H1 (cell line): ENCODE results near the gene RFX2. TPM values are rescaled to one million over a fixed set of nuclear protein-coding genes. Genes with fewer than 3 reads are reported as not detected.

Source experiments
- CTCF ChIA-PET: fragments of 300-600 bp; sonication (Branson Sonifier 250); formaldehyde crosslinking; loops from one replicate; lab custom pipeline; 2021; ENCODE audit not compliant: partially characterized antibody; lab: Charles Lee
- POLR2A ChIA-PET: fragments of 300-600 bp; sonication (Branson Sonifier 250); formaldehyde crosslinking; loops from one replicate; lab custom pipeline; 2021; ENCODE audit warnings: inconsistent platforms; ENCODE audit not compliant: partially characterized antibody; lab: Charles Lee
- DNase-seq, 2 experiments: peaks; one replicate each; pipeline versions ENCODE4 v3.0.0 to v3.0.0-alpha.2; 2010 to 2022; ENCODE audit warnings: low spot score in 2 of 2, low read depth in 1 of 2, mixed read lengths in 1 of 2
- FAIRE-seq: peaks from 2 replicates; lab custom pipeline; 2011; peaks lifted over from hg19 to GRCh38; lab: Jason Lieb, UNC
- H2AFZ ChIP-seq: 2 replicates; pipeline ENCODE4 v1.8.1; 2012; ENCODE audit warnings: low read length, inconsistent platforms
- H2AK5ac ChIP-seq: 2 replicates; pipeline ENCODE4 v1.6.1; 2013; ENCODE audit warnings: low read depth, low read length
- H2BK120ac ChIP-seq: replicated peaks from 2 replicates; pipeline ENCODE3; 2013; ENCODE audit warnings: low read depth, low read length, inconsistent platforms
- H2BK12ac ChIP-seq: 2 replicates; pipeline ENCODE4 v1.6.1; 2013; ENCODE audit warnings: low read depth, low read length
- H2BK15ac ChIP-seq: 2 replicates; pipeline ENCODE4 v1.6.1; 2013; ENCODE audit warnings: low read length
- H2BK20ac ChIP-seq: 2 replicates; pipeline ENCODE4 v1.6.1; 2013; ENCODE audit warnings: low read length
- H2BK5ac ChIP-seq: 2 replicates; pipeline ENCODE4 v1.6.1; 2013; ENCODE audit warnings: low read depth, low read length
- H3K14ac ChIP-seq: 2 replicates; pipeline ENCODE4 v1.6.1; 2013; ENCODE audit warnings: inconsistent platforms; ENCODE audit not compliant: insufficient read length
- H3K18ac ChIP-seq: 2 replicates; pipeline ENCODE4 v1.6.1; 2013; ENCODE audit warnings: low read length; ENCODE audit errors: extremely low read depth
- H3K23ac ChIP-seq: 2 replicates; pipeline ENCODE4 v1.6.1; 2013; ENCODE audit warnings: inconsistent platforms; ENCODE audit not compliant: insufficient read length
- H3K23me2 ChIP-seq: 2 replicates; pipeline ENCODE4 v1.6.1; 2013; ENCODE audit warnings: low read depth, low read length
- H3K27ac ChIP-seq: 2 replicates; pipeline ENCODE4 v1.6.1; 2011; ENCODE audit warnings: low read depth, low read length, inconsistent platforms
- H3K27me3 ChIP-seq, 4 experiments: replicated peaks in 1 of 4; 1 replicate in 1 of 4; 2 replicates in 3 of 4; pipeline versions ENCODE4 v1.6.1 to v1.8.1; 2011 to 2013; ENCODE audit warnings: low read length in 3 of 4, mild to moderate bottlenecking in 3 of 4, inconsistent platforms in 2 of 4, mixed read lengths in 2 of 4, moderate library complexity in 1 of 4; ENCODE audit not compliant: control insufficient read depth in 3 of 4, insufficient read depth in 3 of 4; ENCODE audit errors: extremely low read depth in 1 of 4
- H3K36me3 ChIP-seq, 4 experiments: 2 replicates each; pipeline versions ENCODE4 v1.6.1 to v1.8.1; 2011 to 2013; ENCODE audit warnings: mild to moderate bottlenecking in 4 of 4, low read length in 3 of 4, moderate library complexity in 2 of 4, control low read depth in 1 of 4, inconsistent platforms in 1 of 4; ENCODE audit not compliant: insufficient read depth in 4 of 4, control insufficient read depth in 2 of 4
- H3K4ac ChIP-seq: replicated peaks from 2 replicates; pipeline ENCODE3; 2013; ENCODE audit warnings: low read length, low read depth, mixed read lengths, inconsistent platforms; ENCODE audit not compliant: insufficient read length
- H3K4me1 ChIP-seq, 4 experiments: replicated peaks in 1 of 4; 1 replicate in 1 of 4; 2 replicates in 3 of 4; pipeline versions ENCODE4 v1.6.1 to v1.8.1; 2011 to 2013; ENCODE audit warnings: low read length in 3 of 4, inconsistent platforms in 2 of 4, mixed read lengths in 1 of 4; ENCODE audit not compliant: insufficient read depth in 4 of 4, control insufficient read depth in 3 of 4
- H3K4me2 ChIP-seq, 2 experiments: 2 replicates each; pipeline versions ENCODE4 v1.6.1 to v1.8.1; 2011 to 2013; ENCODE audit warnings: low read depth in 2 of 2, low read length in 2 of 2, control low read depth in 1 of 2, inconsistent platforms in 1 of 2, mild to moderate bottlenecking in 1 of 2; ENCODE audit not compliant: insufficient read depth in 1 of 2
- H3K4me3 ChIP-seq, 4 experiments: fragments of 200-600, 300-600 bp in 1 of 4; sonication (generic), shearing (Covaris generic), sonication (Bioruptor Twin) in 1 of 4; 2 replicates each; pipeline versions ENCODE4 v1.5.1 to v1.8.1; 2011 to 2016; ENCODE audit warnings: low read length in 4 of 4, low read depth in 3 of 4, control low read depth in 2 of 4, inconsistent platforms in 2 of 4, mild to moderate bottlenecking in 2 of 4, mixed read lengths in 1 of 4, moderate library complexity in 1 of 4; ENCODE audit not compliant: insufficient read depth in 2 of 4; ENCODE audit errors: extremely low read depth in 1 of 4
- H3K56ac ChIP-seq: replicated peaks from 2 replicates; pipeline ENCODE3; 2013; ENCODE audit warnings: low read depth, mild to moderate bottlenecking, mixed read lengths, low read length, inconsistent platforms; ENCODE audit not compliant: insufficient read length
- H3K79me1 ChIP-seq: 2 replicates; pipeline ENCODE4 v1.6.1; 2013; ENCODE audit warnings: low read depth, low read length, control low read depth
- H3K79me2 ChIP-seq, 2 experiments: 2 replicates each; pipeline versions ENCODE4 v1.6.1 to v1.8.1; 2012 to 2013; ENCODE audit warnings: low read length in 2 of 2, mild to moderate bottlenecking in 2 of 2, inconsistent platforms in 1 of 2; ENCODE audit not compliant: insufficient read depth in 2 of 2, control insufficient read depth in 1 of 2
- H3K9ac ChIP-seq, 4 experiments: replicated peaks in 1 of 4; 1 replicate in 1 of 4; 2 replicates in 3 of 4; pipeline versions ENCODE4 v1.6.1 to v1.8.1; 2011 to 2013; ENCODE audit warnings: low read depth in 3 of 4, low read length in 3 of 4, control low read depth in 2 of 4, mild to moderate bottlenecking in 2 of 4, moderate library complexity in 2 of 4, inconsistent platforms in 1 of 4; ENCODE audit errors: extremely low read depth in 1 of 4
- H3K9me3 ChIP-seq, 2 experiments: 2 replicates each; pipeline versions ENCODE4 v1.6.1 to v1.8.1; 2012 to 2013; ENCODE audit warnings: mild to moderate bottlenecking in 2 of 2, moderate library complexity in 2 of 2, control low read depth in 1 of 2, inconsistent platforms in 1 of 2, low read depth in 1 of 2, low read length in 1 of 2, mixed read lengths in 1 of 2; ENCODE audit not compliant: insufficient read depth in 2 of 2
- H4K20me1 ChIP-seq, 2 experiments: replicated peaks in 1 of 2; 2 replicates each; pipeline versions ENCODE3 to v1.8.1; 2011 to 2013; ENCODE audit warnings: inconsistent platforms in 2 of 2, low read length in 2 of 2, mild to moderate bottlenecking in 1 of 2; ENCODE audit not compliant: insufficient read depth in 2 of 2, control insufficient read depth in 1 of 2
- H4K5ac ChIP-seq: 2 replicates; pipeline ENCODE4 v1.6.1; 2013; ENCODE audit warnings: low read length, low read depth, mixed read lengths, inconsistent platforms; ENCODE audit not compliant: insufficient read length
- H4K8ac ChIP-seq: 2 replicates; pipeline ENCODE4 v1.8.0; 2013; ENCODE audit warnings: mild to moderate bottlenecking, moderate library complexity, low read length, inconsistent platforms; ENCODE audit not compliant: insufficient read depth; ENCODE audit errors: extremely low read depth
- H4K91ac ChIP-seq: replicated peaks from 2 replicates; pipeline ENCODE3; 2013; ENCODE audit warnings: low read length, mixed read lengths, inconsistent platforms; ENCODE audit not compliant: insufficient read length
- CHD2 ChIP-seq: IDR thresholded peaks from 2 replicates; pipeline ENCODE4 v1.6.1; 2012; ENCODE audit warnings: low read length, improper control_type of control experiment
- CTCF ChIP-seq, 3 experiments: IDR thresholded peaks; 1 replicate in 2 of 3; 2 replicates in 1 of 3; pipeline versions ENCODE4 v1.5.1 to v1.6.1; 2011; ENCODE audit warnings: low read length in 3 of 3, mild to moderate bottlenecking in 3 of 3, inconsistent platforms in 2 of 3, low read depth in 1 of 3, moderate library complexity in 1 of 3; ENCODE audit not compliant: insufficient read depth in 1 of 3; ENCODE audit errors: control extremely low read depth in 1 of 3
- E2F6 ChIP-seq: IDR thresholded peaks from 2 replicates; pipeline ENCODE4 v1.6.1; 2012; ENCODE audit warnings: inconsistent platforms
- EGR1 ChIP-seq: IDR thresholded peaks from 2 replicates; pipeline ENCODE4 v1.6.1; 2011; ENCODE audit warnings: low read depth, low read length, borderline replicate concordance
- NRF1 ChIP-seq: IDR thresholded peaks from 2 replicates; pipeline ENCODE4 v1.6.1; 2011; ENCODE audit warnings: mild to moderate bottlenecking, low read depth, low read length, improper control_type of control experiment
- RAD21 ChIP-seq, 2 experiments: IDR thresholded peaks in 1 of 2; conservative IDR thresholded peaks in 1 of 2; 2 replicates each; pipeline ENCODE4 v1.6.1; 2011; ENCODE audit warnings: low read depth in 2 of 2, low read length in 2 of 2, improper control_type of control experiment in 1 of 2, inconsistent platforms in 1 of 2, mild to moderate bottlenecking in 1 of 2, moderate library complexity in 1 of 2
- SIN3A ChIP-seq, 2 experiments: IDR thresholded peaks in 1 of 2; conservative IDR thresholded peaks in 1 of 2; 2 replicates each; pipeline ENCODE4 v1.6.1; 2011 to 2012; ENCODE audit warnings: low read length in 2 of 2, improper control_type of control experiment in 1 of 2, low read depth in 1 of 2, mild to moderate bottlenecking in 1 of 2
- WGBS, 2 experiments: shearing (Covaris generic) in 1 of 2; methylation state at CpG; one replicate each; pipeline versions ENCODE4 v1.1.6 to v1.1.7; 2013 to 2015; ENCODE audit warnings: low lambda C conversion rate in 2 of 2, mixed read lengths in 2 of 2, inconsistent platforms in 1 of 2, low coverage in 1 of 2, missing lambda C conversion rate in 1 of 2; ENCODE audit not compliant: insufficient replicate concordance in 2 of 2, insufficient coverage in 1 of 2, insufficient read length in 1 of 2; ENCODE audit errors: extremely low coverage in 1 of 2, missing lambda C conversion rate in 1 of 2; 5-methylcytosine and 5-hydroxymethylcytosine counted together
- polyA plus RNA-seq, 7 experiments: library from polyadenylated mRNA; depleted of rRNA in 3 of 7; stranded (reverse) in 5 of 7; unstranded in 2 of 7; fragments of >200 nt in 5 of 7; fragments of 200-250 nt in 2 of 7; gene quantifications; 1 replicate in 5 of 7; 2 replicates in 1 of 7; 4 replicates in 1 of 7; pipeline versions ENCODE4 v1.2.1 to v1.2.3, GENCODE V29; 2011 to 2013; ENCODE audit warnings: missing spikeins in 2 of 7, mixed read lengths in 2 of 7
- total RNA-seq: library from RNA; stranded (reverse); fragmentation: NEBNext Ultra II Directional; extraction: Animal tissue kit (Norgen Biotek cat#: 25700); gene quantifications from 2 replicates; pipeline ENCODE4 v1.2.1, GENCODE V29; 2021

RFX2 gene
- total and polyA plus RNA-seq, 2 of the 8 experiments (the other 6 are each of a cell fraction or from before 2014, with no cell fraction given) = 4.8 to 5.3 TPM

DNA sequence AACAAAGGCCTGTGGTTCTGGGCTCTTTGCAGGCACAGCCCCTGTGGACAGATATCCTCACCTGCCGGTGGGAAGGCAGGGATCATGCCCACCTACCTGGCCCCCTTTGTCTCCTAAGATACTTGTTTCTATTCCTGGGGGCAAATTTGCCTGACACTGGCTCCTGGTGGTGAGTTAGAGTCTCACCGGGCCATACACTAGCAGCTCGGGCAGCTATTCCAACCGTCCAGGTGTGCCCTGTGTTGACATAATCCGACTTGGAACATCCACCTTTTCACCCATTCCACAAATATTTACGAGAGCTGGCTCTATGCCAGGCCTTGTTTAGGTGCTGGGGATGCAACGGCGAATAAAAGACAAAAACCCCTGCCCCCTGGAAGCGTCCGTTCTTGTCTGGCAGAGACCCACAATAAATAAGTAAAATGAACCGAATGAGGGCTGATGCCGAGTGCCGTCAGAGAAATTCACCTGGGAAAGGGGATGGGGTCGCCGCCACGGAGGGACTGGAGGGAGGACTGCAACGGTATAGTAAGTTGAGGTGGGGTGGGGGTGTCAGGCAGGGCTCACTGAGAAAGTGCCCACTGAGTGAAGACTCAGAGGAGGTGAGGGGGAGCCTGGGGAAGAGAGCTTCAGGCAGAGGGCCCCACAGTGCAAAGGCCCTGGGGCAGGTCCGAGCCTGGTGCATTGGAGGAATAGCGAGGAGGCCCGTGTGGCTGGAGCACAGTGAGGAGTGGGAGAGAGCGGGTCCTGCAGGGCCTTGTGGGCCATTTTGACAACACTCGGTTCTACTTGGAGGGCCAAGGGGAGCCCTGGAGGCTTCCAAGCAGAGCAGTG lies 89.1 kb downstream of the RFX2 start:
- WGBS, 2 experiments = 89% methylated on average over 22 of the region's 22 CpGs; no CpG with 5 or more reads in 1 of the 2 experiments
- Histone ChIP-seq H3K4me1 (peaks cover 0 to 6% (median 0%) of the 10 kb centered on the region in 4 experiments; a peak in 2 of 7 replicates), H3K4me2 (no peak overlapping the region), H3K27me3 (peaks cover 0 to 4% (median under 1%) of the 10 kb centered on the region in 4 experiments; a peak in 4 of 7 replicates), H3K36me3 (no peaks in the 10 kb centered on the region), H2BK20ac (no peak overlapping the region), H3K4me3 (no peak overlapping the region), H4K91ac (no peak overlapping the region), H2BK5ac (no peak overlapping the region), H2BK12ac (no peak overlapping the region), H3K56ac (no peak overlapping the region), H2BK15ac (no peak overlapping the region), H3K79me2 (no peaks in the 10 kb centered on the region), H3K18ac (no peak overlapping the region), H3K14ac (no peak overlapping the region), H4K5ac (no peak overlapping the region), H2BK120ac (no peak overlapping the region), H3K27ac (no peak overlapping the region), H3K9me3 (no peaks in the 10 kb centered on the region), H2AFZ (no peak overlapping the region), H4K8ac (0 out of 2 replicates have a peak overlapping the region, but pooled peaks have one; percentile 12), H3K4ac (no peak overlapping the region), H3K23ac (no peak overlapping the region), H3K79me1 (no peaks in the 10 kb centered on the region), H2AK5ac (no peak overlapping the region), H3K23me2 (no peaks in the 10 kb centered on the region), H4K20me1 (no peaks in the 10 kb centered on the region), H3K9ac (no peak overlapping the region)
- no peak for DNase-seq
- ChIA-PET POLR2A (interaction anchor here (1.1 to 1.9 kb wide), 6 partner anchors 28 to 330 kb away, joined by 3 to 6 read pairs (median 4); partner anchors contain the start of gene RANBP3), CTCF (interaction anchor here (0.6 to 11.7 kb wide), 29 partner anchors 8 to 562 kb away, joined by 3 to 306 read pairs (median 5); partner anchors contain the start of genes DUS3L and NRTN)
- no peak for FAIRE-seq
- TF ChIP-seq EGR1 (no peak), NRF1 (no peak), CTCF (IDR thresholded peaks at IDR 0.05; ENCODE audit: control extremely low read depth in 1 of 3, insufficient read depth in 1 of 3, low read depth in 1 of 3, low read length in 3 of 3) (peak; percentile 9 to 24 (median 16); a peak in 3 of 4 replicates), CHD2 (no peak), RAD21 (IDR thresholded peaks at IDR 0.05 in 1 of 2, conservative IDR thresholded peaks at IDR 0.05 in 1 of 2; ENCODE audit: low read depth in 2 of 2, low read length in 2 of 2) (peak; percentile 5 to 13; a peak in 2 of 4 replicates), E2F6 (no peak), SIN3A (conservative IDR thresholded peaks at IDR 0.05 in 1 of 2, IDR thresholded peaks at IDR 0.05 in 1 of 2; ENCODE audit: low read depth in 1 of 2, low read length in 2 of 2) (no peak)
